ENCODE data around the gene NTM. TPM values are rescaled to one million over a fixed set of nuclear protein-coding genes. Genes with fewer than 3 reads are reported as not detected.

NTM gene
- total RNA-seq, 3 donors from 2014 or later: not detected

DNA sequence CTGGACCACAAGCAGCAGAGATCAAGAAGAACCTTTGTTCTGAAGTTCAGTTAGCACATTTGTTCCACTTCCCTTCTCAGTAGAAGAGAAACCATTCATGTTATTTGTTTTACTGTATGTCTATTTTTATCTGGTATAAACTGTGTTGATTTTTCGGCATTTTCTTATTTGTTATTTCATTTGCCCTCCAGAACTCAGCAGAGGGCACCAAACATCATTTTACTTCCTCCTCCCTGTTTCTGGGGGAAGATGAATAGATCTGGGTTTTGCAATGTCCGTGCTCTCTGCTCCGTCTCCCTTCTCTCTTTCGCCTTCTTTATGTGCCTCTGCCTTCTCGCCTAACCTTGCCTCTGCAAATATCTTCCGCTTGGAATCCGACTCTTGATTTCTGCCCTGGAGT, 366.9 kb downstream of the NTM start:
- Mint-ChIP-seq H3K27me3 (ENCODE audit: low read depth) (no peaks in the 10 kb centered on the region), H3K4me1 (ENCODE audit: low read depth) (no peaks in the 10 kb centered on the region), H3K36me3 (ENCODE audit: insufficient read depth) (no peaks in the 10 kb centered on the region), H3K9me3 (no peaks in the 10 kb centered on the region), H3K4me3 (no peak overlapping the region)
- DNase-seq (no peak), ATAC-seq (no peak)

DNA sequence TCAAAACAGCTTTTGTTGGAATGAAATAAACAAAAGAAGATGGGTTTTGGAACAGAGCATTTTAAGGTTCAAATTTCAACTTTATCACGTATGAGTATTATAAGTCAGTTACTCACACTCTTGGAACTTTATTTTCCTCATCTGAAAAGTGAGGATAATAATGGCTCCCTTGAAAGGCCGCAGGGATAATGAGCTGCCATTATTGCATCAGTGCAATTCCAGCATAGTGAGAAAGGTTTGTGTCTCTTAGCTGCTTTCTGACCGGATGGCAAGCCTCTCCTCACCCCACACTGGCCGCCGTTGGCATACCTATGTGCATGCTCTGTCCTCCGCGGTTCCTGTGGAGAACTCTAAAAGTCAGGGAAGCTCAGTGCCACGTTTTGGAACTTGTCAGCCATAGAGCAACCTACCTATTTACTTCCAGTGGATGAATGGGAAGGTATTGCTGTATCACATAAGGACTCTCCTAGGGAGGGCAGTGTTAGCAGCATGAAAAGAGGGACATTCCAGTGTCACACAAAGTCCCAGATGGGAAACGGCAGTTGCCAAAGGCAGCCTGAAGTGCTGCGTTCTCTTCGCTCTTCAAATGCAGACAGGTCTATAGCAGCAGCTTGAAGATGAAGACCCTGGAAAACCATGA, 368.9 kb downstream of the NTM start:
- Mint-ChIP-seq H3K27me3 (ENCODE audit: low read depth) (no peaks in the 10 kb centered on the region), H3K4me1 (ENCODE audit: low read depth) (no peaks in the 10 kb centered on the region), H3K4me3 (no peak overlapping the region), H3K36me3 (ENCODE audit: insufficient read depth) (no peaks in the 10 kb centered on the region), H3K9me3 (no peaks in the 10 kb centered on the region)
- DNase-seq (no peak), ATAC-seq (no peak)

- no peak overlapping the region for H3K4me3 Mint-ChIP-seq
- ATAC-seq (no peak), DNase-seq (no peak)
- H3K36me3 Mint-ChIP-seq (ENCODE audit: insufficient read depth): no peaks in the 10 kb centered on the region
- H3K4me1 Mint-ChIP-seq (ENCODE audit: low read depth): no peaks in the 10 kb centered on the region
- no peaks in the 10 kb centered on the region for H3K9me3 Mint-ChIP-seq
- H3K27me3 Mint-ChIP-seq (ENCODE audit: low read depth): peaks cover 2% of the 10 kb centered on the region
Measured at GRCh38 chr11:131744847-131745246, 374.4 kb downstream of the NTM start.

DNA sequence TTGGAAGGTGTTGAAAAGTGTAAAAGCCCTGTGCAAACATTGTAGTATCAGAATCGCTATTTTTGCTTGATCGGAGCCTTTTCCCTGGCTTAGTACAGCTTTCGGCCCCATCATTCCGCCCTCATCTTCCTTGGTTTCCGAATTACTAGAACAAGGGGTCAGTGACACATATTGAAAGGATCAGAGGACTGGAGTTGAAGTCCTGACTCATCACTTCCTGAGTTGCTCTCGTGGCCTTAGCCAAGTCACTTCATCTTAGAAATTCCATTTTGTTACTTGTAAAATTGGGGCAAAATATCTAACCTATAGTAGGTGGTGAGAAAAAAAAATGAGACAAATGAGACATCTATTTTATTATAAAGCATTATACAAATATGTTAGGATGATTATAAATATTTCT, 375.0 kb downstream of the NTM start:
- ATAC-seq (no peak), DNase-seq (no peak)
- no peak overlapping the region for H3K4me3 Mint-ChIP-seq
- no peaks in the 10 kb centered on the region for H3K9me3 Mint-ChIP-seq
- H3K36me3 Mint-ChIP-seq (ENCODE audit: insufficient read depth): no peaks in the 10 kb centered on the region
- H3K4me1 Mint-ChIP-seq (ENCODE audit: low read depth): no peaks in the 10 kb centered on the region
- H3K27me3 Mint-ChIP-seq (ENCODE audit: low read depth): peaks cover 5% of the 10 kb centered on the region

DNA sequence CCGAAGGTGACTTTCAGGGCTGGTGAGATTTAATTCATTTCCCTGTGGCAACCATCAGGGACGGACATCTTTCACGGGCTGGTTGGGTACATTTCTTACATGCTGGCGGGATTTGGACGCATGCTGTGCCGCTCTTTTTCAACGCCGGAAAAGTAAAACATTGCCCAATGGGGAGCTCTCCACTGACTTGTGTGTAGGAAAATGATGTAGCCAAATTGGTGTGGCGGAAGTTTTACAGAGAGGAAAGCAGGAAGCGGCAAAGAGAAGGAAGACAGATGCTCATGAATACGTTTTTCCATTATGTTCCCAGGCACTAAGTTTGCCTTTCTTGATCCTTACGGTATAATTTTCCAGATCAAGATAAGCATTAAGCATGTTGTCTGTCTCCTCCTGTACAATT, 375.8 kb downstream of the NTM start:
- Mint-ChIP-seq H3K27me3 (ENCODE audit: low read depth) (peaks cover 5% of the 10 kb centered on the region), H3K4me3 (no peak overlapping the region), H3K36me3 (ENCODE audit: insufficient read depth) (no peaks in the 10 kb centered on the region), H3K9me3 (no peaks in the 10 kb centered on the region), H3K4me1 (ENCODE audit: low read depth) (no peaks in the 10 kb centered on the region)
- no peak for DNase-seq
- no peak for ATAC-seq

DNA sequence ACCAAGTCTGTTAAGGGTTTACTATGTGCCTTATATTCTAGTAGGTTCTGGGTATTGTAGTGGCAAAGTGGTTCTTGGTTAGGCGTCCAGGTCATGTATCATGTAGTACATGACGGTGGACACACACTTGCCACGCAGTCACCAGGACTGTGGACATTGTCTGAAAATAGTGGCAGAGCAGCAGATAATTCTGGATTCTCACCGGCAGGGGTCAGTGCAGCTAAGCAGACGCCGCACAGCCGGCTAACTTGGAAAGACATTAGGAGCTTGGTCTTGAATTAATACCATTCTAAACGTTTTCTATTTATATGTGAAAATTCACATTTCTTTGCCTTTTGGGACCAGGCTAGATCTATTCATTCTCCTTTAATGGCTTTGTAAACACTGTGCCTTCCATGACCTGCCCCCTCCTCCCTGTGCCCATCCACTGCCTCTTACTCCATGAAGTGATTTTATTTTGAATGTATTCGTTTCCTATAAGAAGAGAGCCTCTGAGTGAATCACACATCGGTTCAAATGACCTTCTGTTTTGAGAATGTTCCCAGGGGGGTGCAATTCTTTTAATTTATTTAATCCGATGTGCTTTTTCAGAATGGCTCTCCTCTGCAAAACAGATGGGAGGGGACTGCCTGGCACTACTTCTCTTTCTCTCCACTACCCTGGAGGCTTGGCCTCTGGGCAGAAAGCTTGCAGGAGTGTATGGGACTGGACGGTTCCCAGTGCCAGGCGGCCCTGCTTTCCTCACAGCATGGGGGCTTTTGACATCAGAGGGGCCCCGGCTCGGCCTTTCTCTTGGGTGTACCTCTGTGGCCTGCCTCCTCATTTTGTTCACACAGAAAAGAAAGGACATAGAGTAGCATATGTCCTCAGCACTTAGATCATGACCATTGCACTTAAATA, 378.0 kb downstream of the NTM start:
- DNase-seq (no peak), ATAC-seq (no peak)
- Mint-ChIP-seq H3K4me3 (no peak overlapping the region), H3K9me3 (peaks cover 5% of the 10 kb centered on the region), H3K27me3 (ENCODE audit: low read depth) (peaks cover 5% of the 10 kb centered on the region), H3K4me1 (ENCODE audit: low read depth) (no peaks in the 10 kb centered on the region), H3K36me3 (ENCODE audit: insufficient read depth) (no peaks in the 10 kb centered on the region)

- no peak for ATAC-seq
- Mint-ChIP-seq H3K27me3 (ENCODE audit: low read depth) (peaks cover 5% of the 10 kb centered on the region), H3K4me3 (no peak overlapping the region), H3K36me3 (ENCODE audit: insufficient read depth) (no peaks in the 10 kb centered on the region), H3K4me1 (ENCODE audit: low read depth) (no peaks in the 10 kb centered on the region), H3K9me3 (peaks cover 5% of the 10 kb centered on the region)
- no peak for DNase-seq
Measured at GRCh38 chr11:131749101-131749500, 378.7 kb downstream of the NTM start.

DNA sequence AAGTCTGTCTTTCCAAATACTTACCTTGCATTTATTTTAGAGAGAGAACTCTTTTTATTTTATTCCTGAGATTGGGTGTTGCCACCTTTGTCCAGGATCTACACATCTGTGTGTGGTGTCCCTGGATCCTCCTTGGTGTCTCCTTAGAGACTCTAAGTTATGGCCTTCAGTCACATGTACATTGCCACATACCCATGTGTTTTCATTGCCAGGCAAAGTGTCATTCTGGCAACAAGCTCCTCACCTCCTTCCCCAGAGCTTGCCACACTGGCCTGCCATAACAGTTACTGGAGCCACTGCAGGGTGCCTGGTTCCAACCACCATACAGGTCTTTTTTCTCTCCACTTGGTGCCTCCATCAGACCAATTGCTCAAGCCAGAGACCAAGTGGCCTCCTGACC, 379.7 kb downstream of the NTM start:
- peaks cover 5% of the 10 kb centered on the region for H3K27me3 Mint-ChIP-seq (ENCODE audit: low read depth)
- H3K36me3 Mint-ChIP-seq (ENCODE audit: insufficient read depth): no peaks in the 10 kb centered on the region
- no peak for DNase-seq
- no peaks in the 10 kb centered on the region for H3K4me1 Mint-ChIP-seq (ENCODE audit: low read depth)
- peaks cover 5% of the 10 kb centered on the region for H3K9me3 Mint-ChIP-seq
- ATAC-seq: no peak
- H3K4me3 Mint-ChIP-seq: no peak overlapping the region

DNA sequence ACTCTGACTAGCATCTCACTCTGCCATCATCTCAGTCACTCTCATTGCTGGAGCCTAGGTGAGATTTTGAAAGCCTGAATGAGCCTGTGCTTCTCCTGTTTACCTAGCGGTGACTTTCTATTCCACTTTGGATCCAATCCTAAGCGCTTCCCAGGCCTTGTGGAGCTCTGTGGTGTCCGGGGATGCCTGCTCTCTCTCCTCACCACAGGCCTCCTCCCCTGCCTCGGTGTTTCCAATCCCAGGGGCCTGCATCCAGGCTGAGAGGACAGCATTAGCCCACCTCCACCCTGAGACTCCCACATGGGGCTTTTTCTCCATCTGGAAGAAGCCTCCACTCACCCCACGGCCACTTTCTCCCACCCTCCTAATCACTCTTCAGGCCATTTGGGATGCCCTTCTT, 380.3 kb downstream of the NTM start:
- Mint-ChIP-seq H3K27me3 (ENCODE audit: low read depth) (peaks cover 5% of the 10 kb centered on the region), H3K4me3 (no peak overlapping the region), H3K4me1 (ENCODE audit: low read depth) (no peaks in the 10 kb centered on the region), H3K36me3 (ENCODE audit: insufficient read depth) (no peaks in the 10 kb centered on the region), H3K9me3 (peaks cover 5% of the 10 kb centered on the region)
- DNase-seq (no peak), ATAC-seq (no peak)

DNA sequence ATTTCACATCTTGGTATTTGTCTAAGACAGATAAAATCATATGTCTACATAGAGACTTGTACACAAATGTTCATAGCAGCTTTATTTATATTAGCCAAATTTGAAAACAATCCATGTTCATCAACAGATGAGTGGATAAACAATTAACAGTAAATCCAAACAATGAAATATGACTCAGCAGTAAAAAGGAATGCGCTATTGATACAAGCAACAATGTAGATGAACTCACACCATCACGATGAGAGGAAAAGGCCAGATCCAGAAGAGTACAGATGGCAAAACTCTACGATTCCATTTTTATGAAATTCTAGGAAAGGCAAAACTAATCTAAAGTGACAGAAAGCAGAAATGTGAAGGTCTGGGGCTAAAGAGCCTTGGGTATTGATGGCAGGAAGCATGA, 384.3 kb downstream of the NTM start:
- Mint-ChIP-seq H3K36me3 (ENCODE audit: insufficient read depth) (no peaks in the 10 kb centered on the region), H3K27me3 (ENCODE audit: low read depth) (peaks cover 3% of the 10 kb centered on the region), H3K4me1 (ENCODE audit: low read depth) (no peaks in the 10 kb centered on the region), H3K4me3 (no peak overlapping the region), H3K9me3 (peaks cover 5% of the 10 kb centered on the region)
- ATAC-seq (no peak), DNase-seq (no peak)

- DNase-seq (no peak), ATAC-seq (no peak)
- no peaks in the 10 kb centered on the region for H3K4me1 Mint-ChIP-seq (ENCODE audit: low read depth)
- peaks cover 5% of the 10 kb centered on the region for H3K9me3 Mint-ChIP-seq
- H3K36me3 Mint-ChIP-seq (ENCODE audit: insufficient read depth): no peaks in the 10 kb centered on the region
- H3K4me3 Mint-ChIP-seq: no peak overlapping the region
- no peaks in the 10 kb centered on the region for H3K27me3 Mint-ChIP-seq (ENCODE audit: low read depth)
Measured at GRCh38 chr11:131756479-131757110, 386.2 kb downstream of the NTM start.

DNA sequence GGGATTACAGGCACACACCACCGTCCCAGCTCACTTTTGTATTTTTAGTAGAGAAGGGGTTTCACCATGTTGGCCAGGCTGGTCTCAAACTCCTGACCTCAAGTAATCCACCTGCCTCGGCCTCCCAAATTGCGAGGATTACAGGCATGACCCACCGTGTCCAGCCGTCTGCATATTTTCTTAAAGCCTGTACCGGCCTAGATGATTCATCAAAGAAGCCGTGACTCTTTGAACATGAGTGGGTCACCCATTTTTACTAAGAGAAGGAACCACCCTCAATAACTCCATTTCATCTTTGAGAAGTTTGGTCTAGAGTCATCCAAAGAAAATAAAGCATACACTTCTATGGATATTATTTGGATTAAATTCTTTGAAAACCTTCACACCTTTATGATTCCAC, 388.3 kb downstream of the NTM start:
- Mint-ChIP-seq H3K4me1 (ENCODE audit: low read depth) (no peaks in the 10 kb centered on the region), H3K27me3 (ENCODE audit: low read depth) (no peaks in the 10 kb centered on the region), H3K36me3 (ENCODE audit: insufficient read depth) (no peaks in the 10 kb centered on the region), H3K4me3 (no peak overlapping the region), H3K9me3 (no peaks in the 10 kb centered on the region)
- DNase-seq (no peak), ATAC-seq (no peak)

GRCh38 chr11:131759140-131759539, 388.7 kb downstream of the NTM start:
- Mint-ChIP-seq H3K36me3 (ENCODE audit: insufficient read depth) (no peaks in the 10 kb centered on the region), H3K9me3 (no peaks in the 10 kb centered on the region), H3K4me1 (ENCODE audit: low read depth) (no peaks in the 10 kb centered on the region), H3K27me3 (ENCODE audit: low read depth) (no peaks in the 10 kb centered on the region), H3K4me3 (no peak overlapping the region)
- ATAC-seq (no peak), DNase-seq (no peak)

DNA sequence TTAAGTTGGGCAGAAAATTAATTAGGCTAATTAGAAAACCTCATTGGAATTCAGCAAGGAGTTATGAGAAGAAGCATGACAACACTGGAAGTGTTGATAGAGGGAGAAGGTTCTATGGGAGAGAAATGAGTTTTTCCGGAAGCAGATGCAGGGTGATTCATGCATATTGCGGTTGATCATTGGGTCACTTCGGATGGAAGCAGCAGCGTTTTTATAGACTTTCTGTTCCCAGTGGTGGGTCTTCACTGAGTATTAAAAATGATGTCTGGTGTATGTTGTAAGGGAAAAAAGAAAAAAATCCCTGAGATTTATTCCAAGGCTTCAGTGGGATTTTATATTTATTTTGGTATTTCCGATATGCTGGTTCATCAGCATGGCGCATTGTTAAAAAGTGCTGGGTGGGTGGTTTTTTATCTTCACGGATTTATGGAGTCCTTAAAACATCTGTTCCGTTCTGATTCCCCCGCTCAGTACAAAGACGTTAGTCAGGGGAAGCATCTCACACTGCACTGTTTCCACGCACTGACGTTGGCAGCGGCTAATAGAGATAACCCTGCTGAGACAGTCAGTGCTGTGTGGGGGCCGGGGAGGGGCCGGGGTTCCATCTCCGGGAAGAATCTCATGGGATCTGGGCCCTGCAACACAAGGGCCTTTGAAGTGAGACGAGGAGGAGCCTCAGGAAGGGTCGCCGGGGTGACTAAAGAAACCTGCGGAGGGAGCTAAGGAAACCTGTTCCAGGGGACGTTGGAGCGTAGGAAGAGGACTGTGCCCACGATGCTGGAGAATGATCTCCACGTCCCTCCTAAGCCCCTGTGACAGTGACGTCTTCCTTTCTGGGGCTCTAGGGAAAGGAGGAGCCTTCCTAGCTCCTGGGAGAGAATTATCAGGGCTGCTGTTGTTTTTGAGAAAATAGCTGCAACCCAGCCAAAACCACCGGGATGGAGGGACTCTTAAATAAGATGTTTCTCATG, 390.0 kb downstream of the NTM start:
- no peaks in the 10 kb centered on the region for H3K4me1 Mint-ChIP-seq (ENCODE audit: low read depth)
- DNase-seq (no peak), ATAC-seq (no peak)
- no peaks in the 10 kb centered on the region for H3K36me3 Mint-ChIP-seq (ENCODE audit: insufficient read depth)
- no peaks in the 10 kb centered on the region for H3K27me3 Mint-ChIP-seq (ENCODE audit: low read depth)
- no peak overlapping the region for H3K4me3 Mint-ChIP-seq
- no peaks in the 10 kb centered on the region for H3K9me3 Mint-ChIP-seq

All from activated T-cell treated with anti-CD3 and anti-CD28 coated beads, Interleukin-2, amount 50 U/mL, for 4 hours (primary cell).